DMS53 treated with DMSO at 0.1 percent for 48 hours (cell line): ENCODE results near the gene KCTD11.

Experiments
- DNase-seq: peaks from one replicate; lab custom pipeline; 2025; ENCODE audit not compliant: unreplicated experiment; lab: John Stamatoyannopoulos, UW

Gene KCTD11

GRCh38 chr17:7351665-7352502 lies at the start of gene KCTD11:
Gene KCTD11 (plus strand): TSS chr17:7352162.
- DNase-seq = peak; percentile 85

- DNase-seq = no peak
Observed at GRCh38 chr17:7304179-7304578, 47.8 kb upstream of the KCTD11 start.

- peak; percentile 100 for DNase-seq
Observed at GRCh38 chr17:7306911-7307685, 44.9 kb upstream of the KCTD11 start, which contains the start of gene EIF5A. Gene EIF5A (plus strand): TSS chr17:7307628. CDS start chr17:7309636, 2,008 bp downstream.

GRCh38 chr17:7307686-7308624 lies 44.0 kb upstream of the KCTD11 start:
- DNase-seq = no peak

GRCh38 chr17:7308625-7309433 lies 43.1 kb upstream of the KCTD11 start:
- DNase-seq = peak; percentile 69

- DNase-seq = no peak
Observed at GRCh38 chr17:7309628-7310027, 42.3 kb upstream of the KCTD11 start.

GRCh38 chr17:7311110-7311705 lies 40.8 kb upstream of the KCTD11 start:
- DNase-seq = no peak

GRCh38 chr17:7312432-7313087 lies 39.4 kb upstream of the KCTD11 start:
- no peak for DNase-seq

- no peak for DNase-seq
Observed at GRCh38 chr17:7313088-7313889, 38.7 kb upstream of the KCTD11 start.

GRCh38 chr17:7313890-7314718 lies 37.9 kb upstream of the KCTD11 start:
- no peak for DNase-seq

GRCh38 chr17:7314719-7315569 lies 37.0 kb upstream of the KCTD11 start, which contains the start of gene GPS2:
Gene GPS2 (minus strand): TSS chr17:7315360. CDS start chr17:7315052, 308 bp downstream.
- DNase-seq = peak; percentile 84

GRCh38 chr17:7315570-7316235 lies 36.3 kb upstream of the KCTD11 start:
- peak; percentile 29 for DNase-seq

GRCh38 chr17:7317161-7317803 lies 34.7 kb upstream of the KCTD11 start:
- no peak for DNase-seq

GRCh38 chr17:7318121-7318860 lies 33.7 kb upstream of the KCTD11 start:
- DNase-seq = no peak

- no peak for DNase-seq
Observed at GRCh38 chr17:7321466-7321865, 30.5 kb upstream of the KCTD11 start.
